Activated CD4-positive, alpha-beta memory T cell treated with anti-CD3 and anti-CD28 coated beads, Interleukin-2, amount 10 ng/mL, durations not matched to agents 7 days and 5 days (primary cell): ENCODE measurements around the gene BID. TPM values are rescaled to one million over a fixed set of nuclear protein-coding genes. Genes with fewer than 3 reads are reported as not detected.

ENCODE experiments used
- CTCF ChIA-PET: fragments of 350-600 bp; sonication (Branson Sonifier 250); formaldehyde crosslinking; loops from one replicate; lab custom pipeline; 2021; ENCODE audit warnings: antibody characterized with exemption, inconsistent platforms; lab: Charles Lee
- POLR2A ChIA-PET: fragments of 350-600 bp; sonication (Branson Sonifier 250); formaldehyde crosslinking; loops from one replicate; lab custom pipeline; 2021; ENCODE audit warnings: antibody characterized with exemption; lab: Charles Lee
- DNase-seq: peaks from one replicate; pipeline ENCODE4 v3.0.0-alpha.2; 2020
- H3K27ac Mint-ChIP-seq: one replicate; pipeline ENCODE4 v1.8.0; 2021; ENCODE audit warnings: mild to moderate bottlenecking, mixed read lengths
- H3K27me3 Mint-ChIP-seq: one replicate; pipeline ENCODE4 v1.8.0; 2021; ENCODE audit warnings: mixed read lengths
- H3K36me3 Mint-ChIP-seq: one replicate; pipeline ENCODE4 v1.8.0; 2021; ENCODE audit warnings: low read depth, mixed read lengths
- H3K4me1 Mint-ChIP-seq: one replicate; pipeline ENCODE4 v1.8.0; 2021; ENCODE audit warnings: mixed read lengths
- H3K4me3 Mint-ChIP-seq: one replicate; pipeline ENCODE4 v1.8.0; 2021; ENCODE audit warnings: mild to moderate bottlenecking, mixed read lengths
- H3K9me3 Mint-ChIP-seq: one replicate; pipeline ENCODE4 v1.8.0; 2021; ENCODE audit warnings: mixed read lengths
- total RNA-seq, 2 experiments: library from RNA; stranded (reverse); gene quantifications; one replicate each; pipeline ENCODE4 v1.2.3, GENCODE V29; 2021

The BID gene
- total RNA-seq, 2 experiments from 2014 or later = 21.4 to 25.7 TPM

DNA sequence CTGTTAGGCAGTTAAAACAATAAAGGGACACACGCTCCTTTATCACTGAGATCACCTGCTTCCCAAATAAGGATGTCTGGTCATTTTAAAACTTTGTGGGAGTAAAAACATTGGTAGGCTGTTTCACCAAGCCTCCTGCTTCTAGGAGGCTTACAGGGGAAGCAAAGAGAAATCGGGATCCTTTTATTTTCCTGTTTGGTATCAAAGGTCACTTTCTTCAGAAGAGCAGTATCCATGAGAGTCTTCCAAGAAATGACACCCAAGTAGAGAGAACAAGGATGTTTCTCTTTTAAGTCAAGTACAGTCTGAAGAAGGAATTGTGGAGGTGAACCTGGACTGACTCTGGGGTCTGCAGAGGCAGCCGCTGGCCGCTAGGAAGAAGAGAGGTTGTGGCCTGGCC lies 36.9 kb upstream of the BID start:
- Mint-ChIP-seq H3K27ac (no peak overlapping the region), H3K4me1 (no peaks in the 10 kb centered on the region), H3K36me3 (peaks cover 3% of the 10 kb centered on the region), H3K4me3 (no peak overlapping the region), H3K27me3 (no peaks in the 10 kb centered on the region), H3K9me3 (no peaks in the 10 kb centered on the region)
- DNase-seq = no peak
- POLR2A ChIA-PET = no interaction called here
- CTCF ChIA-PET = no interaction called here

GRCh38 chr22:17810570-17811116 lies 36.4 kb upstream of the BID start:
- POLR2A ChIA-PET = no interaction called here
- no peak overlapping the region for H3K4me3 Mint-ChIP-seq

DNA sequence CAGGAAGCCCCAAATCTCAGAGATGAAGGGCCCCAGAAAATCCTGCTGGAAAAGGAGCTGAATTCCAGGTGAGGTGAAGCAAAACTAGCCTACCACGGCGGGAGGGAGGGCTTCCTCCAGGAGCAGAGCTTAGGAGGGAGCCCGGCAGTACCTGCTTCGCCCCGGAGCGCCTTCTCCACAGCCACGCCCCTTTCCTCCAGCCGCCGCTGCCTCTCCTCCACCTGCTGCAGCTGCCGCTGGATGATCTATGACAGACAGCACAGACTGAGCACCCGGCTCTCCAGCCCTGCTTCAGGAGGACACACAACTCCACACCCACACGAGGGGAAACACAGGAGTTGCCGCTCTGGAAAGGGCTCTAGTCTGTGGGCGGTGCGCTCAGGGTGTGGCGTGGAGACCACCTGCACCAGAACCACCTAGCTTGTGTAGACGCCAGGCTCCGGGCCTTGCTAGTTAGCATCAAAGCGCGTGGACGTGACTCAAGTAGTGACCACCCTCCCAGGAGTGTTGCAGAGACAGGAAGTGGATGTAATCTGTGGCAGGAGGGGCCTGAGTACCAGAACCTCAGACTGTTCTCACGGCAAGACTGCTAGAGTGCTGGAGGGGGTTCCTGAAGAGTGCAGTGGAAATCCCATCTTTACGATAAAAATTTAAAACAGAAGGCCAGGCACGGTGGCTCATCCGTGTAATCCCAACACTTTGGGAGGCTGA lies 34.6 kb upstream of the BID start:
- no peak overlapping the region for H3K4me3 Mint-ChIP-seq
- no peaks in the 10 kb centered on the region for H3K27me3 Mint-ChIP-seq
- POLR2A ChIA-PET = no interaction called here
- CTCF ChIA-PET = no interaction called here
- peaks cover 5% of the 10 kb centered on the region for H3K36me3 Mint-ChIP-seq
- no peak overlapping the region for H3K27ac Mint-ChIP-seq
- DNase-seq = no peak
- H3K4me1 Mint-ChIP-seq = no peaks in the 10 kb centered on the region
- no peaks in the 10 kb centered on the region for H3K9me3 Mint-ChIP-seq

More at GRCh38 chr22:17810570-17811116, 36.4 kb upstream of the BID start:
- H3K36me3 Mint-ChIP-seq = peaks cover 5% of the 10 kb centered on the region
- H3K4me1 Mint-ChIP-seq = no peaks in the 10 kb centered on the region
- DNase-seq = no peak
- CTCF ChIA-PET = no interaction called here
- H3K27me3 Mint-ChIP-seq = no peaks in the 10 kb centered on the region
- H3K27ac Mint-ChIP-seq = no peak overlapping the region
- H3K9me3 Mint-ChIP-seq = no peaks in the 10 kb centered on the region

DNA sequence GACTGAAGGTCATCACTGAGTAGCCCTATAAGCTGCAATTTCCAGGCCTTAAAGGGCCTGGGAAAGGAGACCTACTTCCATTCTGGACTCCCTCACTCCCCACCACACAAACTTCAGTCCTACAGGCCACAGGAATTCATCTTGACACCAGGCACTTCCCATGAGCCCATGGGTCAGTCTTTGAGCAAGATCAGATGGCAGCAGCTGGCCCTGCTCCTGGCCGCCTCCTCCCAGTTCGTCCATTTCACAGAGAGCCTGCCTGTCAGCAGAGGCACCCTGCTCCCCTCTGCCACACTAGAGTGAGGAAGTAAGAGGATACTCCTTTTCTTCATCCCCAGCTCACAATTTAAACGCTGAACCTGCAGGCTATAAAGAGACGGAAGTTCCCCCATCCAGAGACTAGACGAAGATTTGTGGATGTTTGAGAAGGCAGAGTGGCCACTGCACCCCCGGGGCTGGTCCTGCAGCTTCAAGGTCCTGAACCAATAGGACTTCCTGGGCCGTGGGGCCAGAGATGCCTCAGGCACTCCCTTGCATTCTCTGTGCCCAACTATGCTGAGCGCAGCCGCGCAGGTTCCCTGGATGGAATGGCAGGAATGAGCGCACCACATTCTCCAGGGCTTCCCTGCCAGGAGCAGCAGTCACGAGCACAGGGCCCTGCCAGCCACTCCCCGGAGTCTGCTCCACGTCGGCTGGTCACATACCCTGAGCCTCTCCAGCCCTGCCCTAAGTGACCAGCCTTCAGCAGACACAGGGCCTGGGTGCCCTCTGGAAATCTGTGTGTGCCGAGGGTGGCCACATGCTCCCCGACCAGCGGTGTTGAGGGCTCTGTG lies 33.5 kb upstream of the BID start:
- no peaks in the 10 kb centered on the region for H3K27me3 Mint-ChIP-seq
- DNase-seq = no peak
- H3K9me3 Mint-ChIP-seq = no peaks in the 10 kb centered on the region
- no peak overlapping the region for H3K27ac Mint-ChIP-seq
- H3K36me3 Mint-ChIP-seq = peaks cover 5% of the 10 kb centered on the region
- ChIA-PET POLR2A (no interaction called here), CTCF (no interaction called here)
- H3K4me3 Mint-ChIP-seq = no peak overlapping the region
- no peaks in the 10 kb centered on the region for H3K4me1 Mint-ChIP-seq

DNA sequence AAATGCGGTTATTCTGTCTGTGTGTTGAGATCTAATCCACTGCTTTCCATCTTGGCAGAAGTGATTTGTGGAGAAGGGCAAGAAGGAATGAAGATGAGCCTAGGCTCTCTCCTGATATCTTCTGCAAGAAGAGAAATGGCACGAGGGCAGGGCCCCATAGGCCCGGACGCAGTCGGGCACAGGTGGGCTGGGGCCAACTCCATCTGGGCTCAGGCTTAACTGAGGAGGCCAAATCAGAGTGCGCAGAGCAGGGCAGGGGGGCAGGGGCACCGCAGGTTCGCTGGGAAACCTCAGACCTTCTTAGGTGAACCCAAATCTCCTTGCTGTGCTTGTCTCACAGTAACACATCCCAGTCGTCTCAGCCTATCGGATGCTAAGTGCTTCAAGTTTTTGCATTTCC lies 32.8 kb upstream of the BID start:
- no peak for DNase-seq
- H3K4me3 Mint-ChIP-seq = no peak overlapping the region
- H3K27me3 Mint-ChIP-seq = no peaks in the 10 kb centered on the region
- H3K36me3 Mint-ChIP-seq = peaks cover 5% of the 10 kb centered on the region
- no peaks in the 10 kb centered on the region for H3K9me3 Mint-ChIP-seq
- no peak overlapping the region for H3K27ac Mint-ChIP-seq
- no peaks in the 10 kb centered on the region for H3K4me1 Mint-ChIP-seq
- ChIA-PET POLR2A (no interaction called here), CTCF (no interaction called here)

- H3K4me3 Mint-ChIP-seq = no peak overlapping the region
- H3K9me3 Mint-ChIP-seq = no peaks in the 10 kb centered on the region
- no peak overlapping the region for H3K27ac Mint-ChIP-seq
- H3K27me3 Mint-ChIP-seq = no peaks in the 10 kb centered on the region
- ChIA-PET POLR2A (no interaction called here), CTCF (interaction anchor here (1.1 kb wide), 1 partner anchor 21 kb away, joined by 6 read pairs; no protein-coding TSS in a partner anchor)
- H3K4me1 Mint-ChIP-seq = no peaks in the 10 kb centered on the region
- peaks cover 5% of the 10 kb centered on the region for H3K36me3 Mint-ChIP-seq
- DNase-seq = no peak
Observed at GRCh38 chr22:17806437-17806836, 32.2 kb upstream of the BID start.

DNA sequence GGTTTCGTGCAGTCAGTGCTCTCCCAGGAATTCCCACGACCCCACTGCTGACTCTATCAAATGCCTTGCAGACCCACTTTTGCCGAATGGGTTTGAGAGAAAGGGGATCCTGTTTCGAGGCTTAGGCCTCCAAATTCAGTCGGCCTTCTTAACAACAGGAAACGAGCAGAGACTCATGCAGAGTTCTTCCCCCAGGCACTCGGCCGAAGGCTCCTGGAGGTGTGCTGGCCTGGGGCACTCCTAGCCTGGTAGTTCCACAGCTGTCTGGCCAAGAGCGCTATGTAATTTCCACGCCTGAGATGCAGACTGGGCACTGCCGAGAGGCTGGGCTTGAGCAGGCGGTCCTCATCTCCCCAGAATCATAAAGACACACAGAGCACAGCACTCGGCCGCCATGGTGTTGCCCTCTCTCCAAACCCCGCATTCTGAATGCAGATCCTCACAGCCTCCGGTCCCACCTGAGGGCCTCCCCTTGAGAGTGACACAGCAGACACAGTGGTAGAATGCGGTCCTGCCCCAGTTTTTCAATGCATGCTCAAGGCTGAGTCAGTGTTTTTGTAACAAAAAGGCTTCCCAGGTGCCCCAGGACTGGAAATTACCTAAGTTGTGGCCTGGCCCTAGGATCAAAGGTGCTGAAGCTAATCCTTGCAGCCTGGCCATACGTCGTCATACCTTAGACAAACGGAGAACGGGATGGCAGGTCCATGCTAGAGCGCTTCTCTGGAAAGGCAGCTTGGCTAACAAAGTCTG lies 30.2 kb upstream of the BID start:
- CTCF ChIA-PET = no interaction called here
- H3K27ac Mint-ChIP-seq = no peak overlapping the region
- DNase-seq = no peak
- no peaks in the 10 kb centered on the region for H3K27me3 Mint-ChIP-seq
- no peak overlapping the region for H3K4me3 Mint-ChIP-seq
- H3K36me3 Mint-ChIP-seq = peaks cover 5% of the 10 kb centered on the region
- POLR2A ChIA-PET = no interaction called here
- H3K4me1 Mint-ChIP-seq = no peaks in the 10 kb centered on the region
- no peaks in the 10 kb centered on the region for H3K9me3 Mint-ChIP-seq

- no peak for DNase-seq
- H3K9me3 Mint-ChIP-seq = no peaks in the 10 kb centered on the region
- H3K27ac Mint-ChIP-seq = no peak overlapping the region
- H3K36me3 Mint-ChIP-seq = peaks cover 5% of the 10 kb centered on the region
- POLR2A ChIA-PET = no interaction called here
- CTCF ChIA-PET = no interaction called here
- H3K27me3 Mint-ChIP-seq = no peaks in the 10 kb centered on the region
- H3K4me3 Mint-ChIP-seq = no peak overlapping the region
- no peaks in the 10 kb centered on the region for H3K4me1 Mint-ChIP-seq
Observed at GRCh38 chr22:17803609-17804270, 29.5 kb upstream of the BID start.

DNA sequence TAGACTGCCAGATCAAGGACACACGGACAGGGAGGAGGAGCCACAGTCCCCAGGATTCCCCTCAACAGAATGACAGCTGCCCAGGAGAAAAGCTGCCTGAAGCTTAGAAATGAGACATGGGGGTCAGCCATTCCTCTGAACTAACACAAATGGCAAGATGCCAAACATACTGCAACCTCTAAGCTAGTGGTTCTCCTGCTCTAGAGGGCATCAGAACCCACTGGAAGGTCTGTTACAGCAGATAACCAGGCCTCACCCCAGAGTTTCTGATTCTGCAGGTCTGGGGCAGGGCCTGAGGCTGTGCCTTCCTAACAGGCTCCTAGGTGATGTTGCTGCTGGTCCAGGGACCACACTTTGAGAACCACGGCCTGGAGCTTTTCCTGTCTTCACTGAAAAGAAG lies 28.6 kb upstream of the BID start:
- ChIA-PET CTCF (no interaction called here), POLR2A (no interaction called here)
- Mint-ChIP-seq H3K36me3 (peaks cover 5% of the 10 kb centered on the region), H3K4me1 (peaks cover 3% of the 10 kb centered on the region), H3K27me3 (no peaks in the 10 kb centered on the region), H3K9me3 (no peaks in the 10 kb centered on the region), H3K4me3 (no peak overlapping the region), H3K27ac (no peak overlapping the region)
- DNase-seq = no peak

DNA sequence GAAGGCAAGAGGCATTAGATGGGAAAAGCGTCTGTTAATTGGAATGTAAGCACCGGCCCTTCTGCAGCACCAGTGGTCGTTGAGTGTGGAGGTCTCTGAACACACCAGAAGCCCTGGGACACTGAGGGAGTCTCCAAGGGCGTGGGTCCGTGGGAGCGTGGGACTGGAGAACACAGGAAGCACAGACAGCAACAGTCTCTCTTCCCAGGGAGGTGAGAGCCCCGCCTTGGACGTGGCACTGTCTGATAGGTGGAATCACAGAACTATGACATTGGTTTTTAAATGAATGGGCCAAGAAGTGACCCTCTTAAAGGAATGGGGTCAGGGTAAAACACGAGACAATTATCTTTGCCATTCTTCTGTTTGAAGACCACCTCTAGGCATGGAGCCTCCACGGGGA lies 28.1 kb upstream of the BID start:
- CTCF ChIA-PET = no interaction called here
- POLR2A ChIA-PET = no interaction called here
- DNase-seq = no peak
- no peak overlapping the region for H3K4me3 Mint-ChIP-seq
- no peak overlapping the region for H3K27ac Mint-ChIP-seq
- H3K27me3 Mint-ChIP-seq = no peaks in the 10 kb centered on the region
- H3K4me1 Mint-ChIP-seq = peaks cover 3% of the 10 kb centered on the region
- peaks cover 5% of the 10 kb centered on the region for H3K36me3 Mint-ChIP-seq
- no peaks in the 10 kb centered on the region for H3K9me3 Mint-ChIP-seq

GRCh38 chr22:17797721-17798559 lies 23.7 kb upstream of the BID start:
- ChIA-PET POLR2A (no interaction called here), CTCF (no interaction called here)
- H3K36me3 Mint-ChIP-seq = no peaks in the 10 kb centered on the region
- peaks cover 3% of the 10 kb centered on the region for H3K4me1 Mint-ChIP-seq
- H3K27me3 Mint-ChIP-seq = no peaks in the 10 kb centered on the region
- no peaks in the 10 kb centered on the region for H3K9me3 Mint-ChIP-seq
- DNase-seq = no peak
- no peak overlapping the region for H3K4me3 Mint-ChIP-seq
- no peak overlapping the region for H3K27ac Mint-ChIP-seq

DNA sequence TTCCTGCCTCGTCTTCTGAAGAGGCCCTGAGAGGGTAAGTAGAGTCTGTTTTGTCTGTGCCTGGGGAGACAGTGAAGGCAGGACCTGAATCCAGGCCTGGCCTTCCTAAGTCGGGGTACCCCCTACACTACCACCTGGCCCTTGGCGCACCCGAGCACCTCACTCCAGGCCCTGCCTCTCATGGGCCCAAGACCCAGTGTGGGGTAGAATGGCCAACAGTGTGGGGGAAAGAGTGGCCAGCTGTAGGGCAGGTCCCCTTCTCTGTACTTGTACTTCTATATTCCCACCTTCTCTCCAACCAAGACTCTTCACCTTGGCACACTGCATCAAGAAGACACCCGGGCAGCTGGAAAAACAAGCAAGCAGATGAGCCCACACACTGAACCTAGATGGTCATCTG lies 22.4 kb upstream of the BID start:
- H3K27ac Mint-ChIP-seq = no peak overlapping the region
- no peaks in the 10 kb centered on the region for H3K36me3 Mint-ChIP-seq
- ChIA-PET POLR2A (no interaction called here), CTCF (no interaction called here)
- H3K4me3 Mint-ChIP-seq = no peak overlapping the region
- no peaks in the 10 kb centered on the region for H3K27me3 Mint-ChIP-seq
- peaks cover 3% of the 10 kb centered on the region for H3K4me1 Mint-ChIP-seq
- no peaks in the 10 kb centered on the region for H3K9me3 Mint-ChIP-seq
- no peak for DNase-seq
